ENCODE measurements around the gene CD59.

DNA sequence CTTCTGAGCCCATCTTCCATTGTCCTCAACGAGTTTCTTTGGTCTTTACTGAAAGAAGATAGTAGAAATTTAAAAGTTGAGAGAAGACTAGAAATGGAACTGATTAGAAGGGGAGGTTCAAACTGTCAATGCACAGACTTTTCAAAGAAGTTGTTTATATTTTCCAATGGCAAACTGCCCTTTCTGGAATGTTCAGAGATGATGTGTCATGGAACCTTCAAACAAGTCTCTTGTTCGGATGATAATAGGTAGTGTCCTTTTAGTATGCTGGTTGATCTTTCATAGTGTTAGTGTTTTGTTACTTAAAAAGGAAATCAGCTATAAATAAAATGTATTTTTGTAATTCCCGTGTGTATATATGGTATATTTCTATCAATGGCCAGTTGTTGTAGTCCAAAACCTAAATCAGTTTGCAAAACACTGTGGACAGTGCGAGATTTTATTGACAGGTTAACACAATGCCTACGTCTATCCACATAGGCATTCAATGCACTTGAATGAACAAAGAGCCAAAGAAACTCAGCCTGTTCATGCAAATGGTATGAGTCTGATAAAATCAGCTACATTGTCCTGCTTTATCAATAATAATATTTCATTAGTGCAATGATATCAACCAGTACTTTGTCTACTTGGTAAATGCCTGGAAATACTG lies 66.5 kb downstream of the CD59 start:
- TF ChIP-seq POLR2A (IDR thresholded peaks at IDR 0.05; ENCODE audit: low read depth, low read length), result no peak
- TF ChIP-seq POLR2AphosphoS5 (IDR thresholded peaks at IDR 0.05; ENCODE audit: low read depth, low read length), result no peak
- no peak for TF ChIP-seq TAF1 (IDR thresholded peaks at IDR 0.05; ENCODE audit: borderline replicate concordance, low read depth, low read length)
